K562 (cell line): ENCODE measurements around the gene SPATA25. TPM values are rescaled to one million over a fixed set of nuclear protein-coding genes. Genes with fewer than 3 reads are reported as not detected.
A peak's percentile ranks its signal among the peaks of the same experiment; 100 is the strongest.

ENCODE experiments used
- ATAC-seq: fragments of 200-7000 bp; cut with Tn5 transposase; 3 replicates; pipeline ENCODE4 v1.9.1; 2020; ENCODE audit warnings: moderate library complexity
- BruUV-seq: library from RNA; stranded (reverse); fragments of 400-500 nt; replicated peaks from 2 replicates; lab custom pipeline; 2021; lab: Mats Ljungman, UMichigan
- CTCF ChIA-PET: fragments of 300-600 bp; formaldehyde crosslinking; extraction: SDS; loops from one replicate; lab custom pipeline; 2021; ENCODE audit warnings: low intra/inter-chr PET ratio; lab: Yijun Ruan, JAX
- POLR2A ChIA-PET: fragments of 300-600, 350-650 bp; sonication (Branson Sonifier 250); formaldehyde crosslinking; extraction: SDS; loops from one replicate; lab custom pipeline; 2021; ENCODE audit warnings: antibody characterized with exemption, inconsistent platforms; lab: Yijun Ruan, JAX
- DNase-seq, 4 experiments: peaks; one replicate each; pipeline versions ENCODE4 v3.0.0 to v3.0.0-alpha.2; 2011 to 2018; ENCODE audit warnings: low spot score in 3 of 4, mixed read lengths in 3 of 4; ENCODE audit errors: extremely low read depth in 1 of 4
- FAIRE-seq: peaks from 2 replicates; lab custom pipeline; 2011; peaks lifted over from hg19 to GRCh38; lab: Jason Lieb, UNC
- H2AFZ ChIP-seq: 2 replicates; pipeline ENCODE4 v1.6.0; 2011; ENCODE audit warnings: low read depth, low read length, control low read depth, inconsistent platforms
- H3K27ac ChIP-seq: fragments of 200-600 bp; 3 replicates; pipeline ENCODE4 v1.8.0; 2011; ENCODE audit warnings: low read depth, mild to moderate bottlenecking, control low read depth, inconsistent platforms, low read length, moderate library complexity, mixed read lengths; ENCODE audit errors: extremely low read depth
- H3K27me3 ChIP-seq, 2 experiments: fragments of 300-600 bp in 1 of 2; 2 replicates in 1 of 2; 3 replicates in 1 of 2; pipeline versions ENCODE4 v1.6.0 to v1.8.0; 2011; ENCODE audit warnings: inconsistent platforms in 2 of 2, low read length in 2 of 2, mild to moderate bottlenecking in 1 of 2, mixed read lengths in 1 of 2, moderate library complexity in 1 of 2; ENCODE audit not compliant: control insufficient read depth in 2 of 2, insufficient read depth in 2 of 2
- H3K36me3 ChIP-seq: fragments of 300-600 bp; 3 replicates; pipeline ENCODE4 v1.8.0; 2011; ENCODE audit warnings: mild to moderate bottlenecking, low read length, inconsistent platforms; ENCODE audit not compliant: control insufficient read depth, insufficient read depth
- H3K4me1 ChIP-seq, 2 experiments: fragments of 200-600 bp in 1 of 2; replicated peaks in 1 of 2; 2 replicates in 1 of 2; 3 replicates in 1 of 2; pipeline versions ENCODE4 v1.5.1 to v1.8.0; 2011; ENCODE audit warnings: inconsistent platforms in 2 of 2, low read length in 2 of 2, mild to moderate bottlenecking in 1 of 2, mixed read lengths in 1 of 2, moderate library complexity in 1 of 2; ENCODE audit not compliant: control insufficient read depth in 2 of 2, insufficient read depth in 2 of 2
- H3K4me2 ChIP-seq: 2 replicates; pipeline ENCODE4 v1.6.1; 2011; ENCODE audit warnings: low read length, control low read depth, inconsistent platforms, mixed read lengths; ENCODE audit not compliant: insufficient read depth
- H3K4me3 ChIP-seq: fragments of 200-600 bp; sonication (generic), shearing (Covaris generic); 2 replicates; pipeline ENCODE4 v1.5.1; 2016; ENCODE audit warnings: control low read depth, inconsistent platforms
- H3K79me2 ChIP-seq: fragments of 200-600 bp; 3 replicates; pipeline ENCODE4 v1.8.0; 2011; ENCODE audit warnings: low read length, inconsistent platforms; ENCODE audit not compliant: control insufficient read depth, insufficient read depth
- H3K9ac ChIP-seq, 2 experiments: 2 replicates each; pipeline versions ENCODE4 v1.6.0 to v1.6.1; 2011; ENCODE audit warnings: low read depth in 2 of 2, low read length in 2 of 2, control low read depth in 1 of 2, inconsistent platforms in 1 of 2, mild to moderate bottlenecking in 1 of 2, mixed read lengths in 1 of 2; ENCODE audit not compliant: insufficient read depth in 1 of 2
- H3K9me1 ChIP-seq: one replicate; pipeline ENCODE4 v1.6.0; 2011; ENCODE audit warnings: inconsistent platforms, mild to moderate bottlenecking, low read length, moderate library complexity; ENCODE audit not compliant: control insufficient read depth, insufficient read depth
- H3K9me3 ChIP-seq: replicated peaks from 2 replicates; pipeline ENCODE4 v1.5.1; 2011; ENCODE audit warnings: low read depth, low read length, inconsistent platforms; ENCODE audit not compliant: control insufficient read depth, insufficient read depth
- H4K20me1 ChIP-seq: replicated peaks from 2 replicates; pipeline ENCODE4 v1.6.1; 2011; ENCODE audit warnings: low read length, inconsistent platforms, mixed read lengths; ENCODE audit not compliant: control insufficient read depth, insufficient read depth
- ARNT ChIP-seq, 2 experiments: fragments of 450-650 bp; IDR thresholded peaks; 2 replicates each; pipeline ENCODE4 v1.6.1; 2016; ENCODE audit warnings: mild to moderate bottlenecking in 1 of 2
- CCAR2 ChIP-seq: fragments of 200-400 bp; formaldehyde crosslinking; IDR thresholded peaks from 2 replicates; pipeline ENCODE4 v1.6.1; 2017; ENCODE audit warnings: mild to moderate bottlenecking, low read depth, low read length
- IFI16 ChIP-seq: fragments of 250-450 bp; sonication (Bioruptor Pico); IDR thresholded peaks from 2 replicates; pipeline ENCODE4 v2.1.2; 2022; ENCODE audit warnings: mild to moderate bottlenecking, inconsistent platforms
- KAT8 ChIP-seq: fragments of 450-650 bp; IDR thresholded peaks from 2 replicates; pipeline ENCODE4 v1.6.1; 2016; ENCODE audit warnings: low read depth, mild to moderate bottlenecking
- PHF21A ChIP-seq: fragments of 450-650 bp; IDR thresholded peaks from 2 replicates; pipeline ENCODE4 v1.6.1; 2017; ENCODE audit warnings: low read depth, borderline replicate concordance
- ZNF24 ChIP-seq: fragments of 450-650 bp; IDR thresholded peaks from 2 replicates; pipeline ENCODE4 v1.6.1; 2016
- ZNF512 ChIP-seq: IDR thresholded peaks from 2 replicates; pipeline ENCODE4 v1.6.1; 2016; ENCODE audit warnings: missing genetic modification characterization, missing compliant biosample characterization
- WGBS: fragments of 100-300 bp; shearing (Covaris generic); methylation state at CpG from one replicate; pipeline ENCODE4 v1.1.6; 2016; ENCODE audit warnings: low coverage, mixed read lengths; ENCODE audit not compliant: insufficient coverage; ENCODE audit errors: missing lambda C conversion rate; 5-methylcytosine and 5-hydroxymethylcytosine counted together
- in situ Hi-C: fragments of 300-500 bp; cut with MboI; formaldehyde crosslinking; loops from 4 replicates; pipeline ENCODE4 v1.15.0; 2018; ENCODE audit warnings: inconsistent platforms, mixed read lengths
- intact Hi-C: fragments of 100-400 bp; cut with micrococcal nuclease; formaldehyde crosslinking; loops from 2 replicates; pipeline ENCODE4 v1.14.2; 2022
- polyA plus RNA-seq, 8 experiments: library from polyadenylated mRNA; depleted of rRNA in 4 of 8; stranded (reverse) in 5 of 8; unstranded in 3 of 8; fragments of >200 nt; fragmentation: Nextera tagmentation in 2 of 8; fragmentation: Illumina TruSeq in 1 of 8; extraction: Ambion mirVana in 2 of 8; extraction: Trizol in 1 of 8; gene quantifications; 2 replicates each; pipeline versions ENCODE4 v1.2.1 to v1.2.3, GENCODE V29; 2011 to 2014; ENCODE audit warnings: inconsistent platforms in 1 of 8, missing spikeins in 1 of 8
- total RNA-seq, 7 experiments: library from RNA; depleted of rRNA in 6 of 7; stranded (reverse); fragments of >200 nt in 6 of 7; fragmentation: Illumina TruSeq in 2 of 7; extraction: Trizol in 2 of 7; gene quantifications; 2 replicates each; pipeline versions ENCODE4 v1.2.1 to v1.2.3, GENCODE V29; 2011 to 2021; ENCODE audit warnings: low replicate concordance in 1 of 7
- TF ChIP-seq, protein P1 (sequence below): sonication (generic); formaldehyde crosslinking; IDR thresholded peaks from 2 replicates; pipeline ENCODE4 v1.8.1; 2023; ENCODE audit warnings: mild to moderate bottlenecking, missing genetic modification reagents, moderate library complexity

The SPATA25 gene
- total and polyA plus RNA-seq, 9 of the 15 experiments (the other 6 are each of a cell fraction or from before 2014, with no cell fraction given) = 0.21 to 0.95 (median 0.53) TPM; not detected in 3

GRCh38 chr20:45918182-45918737 lies 30.8 kb upstream of the SPATA25 start:
- H3K27ac ChIP-seq = no peak overlapping the region
- H3K79me2 ChIP-seq = no peaks in the 10 kb centered on the region
- H3K27me3 ChIP-seq = no peaks in the 10 kb centered on the region
- DNase-seq (no peak), FAIRE-seq (no peak), ATAC-seq (no peak)
- in situ Hi-C loops (no loop called here), intact Hi-C loops (no loop called here)
- H3K9me1 ChIP-seq = no peaks in the 10 kb centered on the region
- H3K4me1 ChIP-seq = peaks cover 10 to 16% of the 10 kb centered on the region in 2 experiments; a peak in 4 of 5 replicates
- ChIA-PET POLR2A (interaction anchor here (0.7 to 2.2 kb wide), 4 partner anchors 8 to 27 kb away, joined by 3 to 9 read pairs (median 4); partner anchors contain the start of genes CTSA, NEURL2 and PCIF1), CTCF (no interaction called here)
- H4K20me1 ChIP-seq = 0 out of 2 replicates have a peak, but pooled peaks cover 3% of the 10 kb centered on the region
- no peak for TF ChIP-seq ZNF512 (tag)
- peak in 1 of 2 experiments; percentile 97; a peak in 2 of 4 replicates for TF ChIP-seq ARNT (IDR thresholded peaks at IDR 0.05)
- no peak for TF ChIP-seq ZNF24
- H3K36me3 ChIP-seq = no peaks in the 10 kb centered on the region
- H2AFZ ChIP-seq = peak overlapping the region; percentile 27
- no peak overlapping the region for H3K4me3 ChIP-seq
- no peak overlapping the region for H3K9ac ChIP-seq
- no peak overlapping the region for H3K4me2 ChIP-seq
- BruUV-seq = no TSS peak
- WGBS = 66% methylated on average over 5 of the region's 5 CpGs
- no peaks in the 10 kb centered on the region for H3K9me3 ChIP-seq

- Histone ChIP-seq H3K79me2 (no peaks in the 10 kb centered on the region), H4K20me1 (0 out of 2 replicates have a peak, but pooled peaks cover 3% of the 10 kb centered on the region), H3K9me1 (no peaks in the 10 kb centered on the region), H2AFZ (no peak overlapping the region), H3K27me3 (no peaks in the 10 kb centered on the region), H3K4me3 (no peak overlapping the region), H3K4me1 (peaks cover 9 to 16% of the 10 kb centered on the region in 2 experiments; a peak in 4 of 5 replicates), H3K9ac (no peak overlapping the region), H3K36me3 (no peaks in the 10 kb centered on the region), H3K27ac (no peak overlapping the region), H3K4me2 (no peak overlapping the region), H3K9me3 (no peaks in the 10 kb centered on the region)
- FAIRE-seq = no peak
- in situ Hi-C loops (no loop called here), intact Hi-C loops (no loop called here)
- 48% methylated on average over 5 of the region's 5 CpGs for WGBS
- ATAC-seq = no peak
- ChIA-PET CTCF (no interaction called here), POLR2A (interaction anchor here (0.7 to 2.2 kb wide), 4 partner anchors 9 to 27 kb away, joined by 3 to 9 read pairs (median 4); partner anchors contain the start of genes CTSA, NEURL2 and PCIF1)
- no TSS peak for BruUV-seq
- no peak for TF ChIP-seq KAT8
- no peak for TF ChIP-seq IFI16
- no peak for TF ChIP-seq CCAR2
- TF ChIP-seq PHF21A = no peak
- TF ChIP-seq, protein P1, sequence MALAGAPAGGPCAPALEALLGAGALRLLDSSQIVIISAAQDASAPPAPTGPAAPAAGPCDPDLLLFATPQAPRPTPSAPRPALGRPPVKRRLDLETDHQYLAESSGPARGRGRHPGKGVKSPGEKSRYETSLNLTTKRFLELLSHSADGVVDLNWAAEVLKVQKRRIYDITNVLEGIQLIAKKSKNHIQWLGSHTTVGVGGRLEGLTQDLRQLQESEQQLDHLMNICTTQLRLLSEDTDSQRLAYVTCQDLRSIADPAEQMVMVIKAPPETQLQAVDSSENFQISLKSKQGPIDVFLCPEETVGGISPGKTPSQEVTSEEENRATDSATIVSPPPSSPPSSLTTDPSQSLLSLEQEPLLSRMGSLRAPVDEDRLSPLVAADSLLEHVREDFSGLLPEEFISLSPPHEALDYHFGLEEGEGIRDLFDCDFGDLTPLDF (CRISPR knock-in tag) = no peak
- DNase-seq = no peak
Measured at GRCh38 chr20:45917790-45918141, 30.3 kb upstream of the SPATA25 start.
